Testis (tissue), 2 donors: Measurements from ENCODE around the gene ARHGAP20.

Experiments used
- CTCF ChIP-seq, 3 experiments: fragments of 450-650 bp in 2 of 3; fragments of 200-600 bp in 1 of 3; sonication (generic) in 1 of 3; IDR thresholded peaks; one replicate each; pipeline ENCODE4 v1.5.1; 2016 to 2019; ENCODE audit warnings: antibody characterized with exemption in 3 of 3, mild to moderate bottlenecking in 2 of 3, moderate library complexity in 1 of 3
- POLR2A ChIP-seq: fragments of 450-650 bp; IDR thresholded peaks from one replicate; pipeline ENCODE4 v1.6.1; 2017; ENCODE audit warnings: antibody characterized with exemption, mild to moderate bottlenecking, moderate library complexity

- no peak for TF ChIP-seq CTCF (IDR thresholded peaks at IDR 0.05)
- TF ChIP-seq POLR2A, result no peak
Measured at GRCh38 chr11:110750100-110750499, 37.9 kb upstream of the ARHGAP20 start.
